CD4-positive, CD25-positive, alpha-beta regulatory T cell (primary cell): ENCODE measurements around the gene SPTBN5. TPM values are rescaled to one million over a fixed set of nuclear protein-coding genes. Genes with fewer than 3 reads are reported as not detected.

ENCODE experiments used
- ATAC-seq, 2 donors: fragments of 150-1000 bp; cut with Tn5 transposase; one replicate each; pipeline ENCODE4 v1.10.0; 2021; ENCODE audit warnings: low read depth in 2 of 2, moderate number of reproducible peaks in 2 of 2, moderate library complexity in 1 of 2
- DNase-seq, 3 donors: peaks; one replicate each; pipeline versions ENCODE4 v3.0.0 to v3.0.0-alpha.2; 2012 to 2022; ENCODE audit warnings: mixed read lengths in 1 of 3
- H3K27ac ChIP-seq: one replicate; pipeline ENCODE4 v1.7.0; 2013; ENCODE audit warnings: mild to moderate bottlenecking, low read length; ENCODE audit not compliant: insufficient read depth, poor library complexity, severe bottlenecking
- H3K27me3 ChIP-seq: one replicate; pipeline ENCODE4 v1.7.0; 2013; ENCODE audit warnings: low read length; ENCODE audit not compliant: control insufficient read depth, insufficient read depth
- H3K36me3 ChIP-seq: one replicate; pipeline ENCODE4 v1.7.0; 2013; ENCODE audit warnings: mild to moderate bottlenecking, low read length, moderate library complexity; ENCODE audit not compliant: control insufficient read depth, insufficient read depth
- H3K4me1 ChIP-seq: 2 replicates; pipeline ENCODE4 v1.7.0; 2013; ENCODE audit warnings: mild to moderate bottlenecking, low read length; ENCODE audit not compliant: insufficient read depth, control insufficient read depth, poor library complexity, severe bottlenecking
- H3K4me3 ChIP-seq: one replicate; pipeline ENCODE4 v1.7.0; 2013; ENCODE audit warnings: low read depth, mild to moderate bottlenecking, low read length, moderate library complexity
- H3K9me3 ChIP-seq, 2 experiments: 1 replicate in 1 of 2; 2 replicates in 1 of 2; pipeline ENCODE4 v1.7.0; 2013; ENCODE audit warnings: low read length in 2 of 2, mild to moderate bottlenecking in 1 of 2, moderate library complexity in 1 of 2; ENCODE audit not compliant: control insufficient read depth in 2 of 2
- H3K27ac Mint-ChIP-seq, 3 donors: one replicate each; pipeline ENCODE4 v1.8.0; 2020 to 2022; ENCODE audit warnings: mild to moderate bottlenecking in 3 of 3, mixed read lengths in 3 of 3, moderate library complexity in 2 of 3
- H3K27me3 Mint-ChIP-seq: one replicate; pipeline ENCODE4 v1.8.0; 2022; ENCODE audit warnings: mild to moderate bottlenecking, mixed read lengths
- H3K36me3 Mint-ChIP-seq: one replicate; pipeline ENCODE4 v1.8.0; 2020; ENCODE audit warnings: mixed read lengths
- H3K4me1 Mint-ChIP-seq, 4 donors: one replicate each; pipeline ENCODE4 v1.8.0; 2020 to 2022; ENCODE audit warnings: mixed read lengths in 4 of 4, mild to moderate bottlenecking in 1 of 4
- H3K4me3 Mint-ChIP-seq, 4 donors: one replicate each; pipeline ENCODE4 v1.8.0; 2020 to 2022; ENCODE audit warnings: mild to moderate bottlenecking in 4 of 4, mixed read lengths in 4 of 4, moderate library complexity in 3 of 4
- H3K9me3 Mint-ChIP-seq, 7 donors: one replicate each; pipeline ENCODE4 v1.8.0; 2020 to 2022; ENCODE audit warnings: mixed read lengths in 7 of 7, mild to moderate bottlenecking in 3 of 7, moderate library complexity in 2 of 7
- polyA plus RNA-seq, 4 donors: library from polyadenylated mRNA; unstranded; fragments of 300-500 nt; fragmentation: Illumina TruSeq; gene quantifications; one replicate each; pipeline ENCODE4 v1.2.3, GENCODE V29; 2021
- total RNA-seq: library from RNA; stranded (reverse); gene quantifications from one replicate; pipeline ENCODE4 v1.2.3, GENCODE V29; 2022

SPTBN5 gene
- total and polyA plus RNA-seq, 5 donors from 2014 or later, result 0.26 to 2.7 TPM; not detected in 3

- Mint-ChIP-seq H3K27me3 (no peaks in the 10 kb centered on the region), H3K27ac (no peak overlapping the region), H3K4me1 (peaks cover 0 to 5% (median 0%) of the 10 kb centered on the region in 4 donors), H3K36me3 (no peaks in the 10 kb centered on the region), H3K4me3 (no peak overlapping the region), H3K9me3 (no peaks in the 10 kb centered on the region)
- no peaks in the 10 kb centered on the region for H3K36me3 ChIP-seq
- no peaks in the 10 kb centered on the region for H3K27me3 ChIP-seq
- no peak overlapping the region for H3K4me3 ChIP-seq
- no peaks in the 10 kb centered on the region for H3K4me1 ChIP-seq
- no peaks in the 10 kb centered on the region for H3K9me3 ChIP-seq
- ATAC-seq (no peak), DNase-seq (no peak)
- no peak overlapping the region for H3K27ac ChIP-seq
Measured at GRCh38 chr15:41857316-41857715, 36.5 kb downstream of the SPTBN5 start.

- Mint-ChIP-seq H3K27me3 (no peaks in the 10 kb centered on the region), H3K9me3 (no peaks in the 10 kb centered on the region), H3K27ac (no peak overlapping the region), H3K4me1 (peaks cover 0 to 5% (median 0%) of the 10 kb centered on the region in 4 donors), H3K4me3 (no peak overlapping the region), H3K36me3 (no peaks in the 10 kb centered on the region)
- Histone ChIP-seq H3K9me3 (no peaks in the 10 kb centered on the region), H3K36me3 (no peaks in the 10 kb centered on the region), H3K27me3 (no peaks in the 10 kb centered on the region), H3K4me3 (no peak overlapping the region), H3K27ac (no peak overlapping the region), H3K4me1 (no peaks in the 10 kb centered on the region)
- ATAC-seq (no peak), DNase-seq (no peak)
Measured at GRCh38 chr15:41856716-41857115, 37.1 kb downstream of the SPTBN5 start.

GRCh38 chr15:41856262-41856661, 37.6 kb downstream of the SPTBN5 start:
- Mint-ChIP-seq H3K4me3 (no peak overlapping the region), H3K9me3 (no peaks in the 10 kb centered on the region), H3K36me3 (no peaks in the 10 kb centered on the region), H3K27ac (no peak overlapping the region), H3K27me3 (no peaks in the 10 kb centered on the region), H3K4me1 (peaks cover 0 to 5% (median under 1%) of the 10 kb centered on the region in 4 donors)
- DNase-seq, result no peak
- H3K27ac ChIP-seq, result no peak overlapping the region
- no peaks in the 10 kb centered on the region for H3K36me3 ChIP-seq
- H3K4me3 ChIP-seq, result no peak overlapping the region
- no peaks in the 10 kb centered on the region for H3K9me3 ChIP-seq
- no peaks in the 10 kb centered on the region for H3K27me3 ChIP-seq
- no peak for ATAC-seq
- no peaks in the 10 kb centered on the region for H3K4me1 ChIP-seq

- Mint-ChIP-seq H3K27me3 (no peaks in the 10 kb centered on the region), H3K4me1 (peaks cover 0 to 5% (median 2%) of the 10 kb centered on the region in 4 donors), H3K27ac (no peak overlapping the region), H3K9me3 (no peaks in the 10 kb centered on the region), H3K4me3 (no peak overlapping the region), H3K36me3 (no peaks in the 10 kb centered on the region)
- no peaks in the 10 kb centered on the region for H3K36me3 ChIP-seq
- no peak overlapping the region for H3K4me3 ChIP-seq
- no peaks in the 10 kb centered on the region for H3K27me3 ChIP-seq
- no peaks in the 10 kb centered on the region for H3K4me1 ChIP-seq
- H3K27ac ChIP-seq, result no peak overlapping the region
- DNase-seq, result no peak
- ATAC-seq, result no peak
- no peaks in the 10 kb centered on the region for H3K9me3 ChIP-seq
Measured at GRCh38 chr15:41855261-41855961, 38.4 kb downstream of the SPTBN5 start.

GRCh38 chr15:41854443-41854842, 39.4 kb downstream of the SPTBN5 start:
- Mint-ChIP-seq H3K4me3 (no peak overlapping the region), H3K27ac (no peak overlapping the region), H3K4me1 (peaks cover 0 to 4% (median 0%) of the 10 kb centered on the region in 4 donors), H3K9me3 (no peaks in the 10 kb centered on the region), H3K27me3 (no peaks in the 10 kb centered on the region), H3K36me3 (no peaks in the 10 kb centered on the region)
- Histone ChIP-seq H3K4me3 (no peak overlapping the region), H3K36me3 (no peaks in the 10 kb centered on the region), H3K4me1 (no peaks in the 10 kb centered on the region), H3K27ac (no peak overlapping the region), H3K27me3 (no peaks in the 10 kb centered on the region), H3K9me3 (no peaks in the 10 kb centered on the region)
- no peak for DNase-seq
- ATAC-seq, result no peak

GRCh38 chr15:41853831-41854230, 40.0 kb downstream of the SPTBN5 start:
- Mint-ChIP-seq H3K27ac (no peak overlapping the region), H3K4me1 (peaks cover 0 to 4% (median 0%) of the 10 kb centered on the region in 4 donors), H3K4me3 (no peak overlapping the region), H3K36me3 (no peaks in the 10 kb centered on the region), H3K27me3 (no peaks in the 10 kb centered on the region), H3K9me3 (no peaks in the 10 kb centered on the region)
- Histone ChIP-seq H3K9me3 (no peaks in the 10 kb centered on the region), H3K36me3 (no peaks in the 10 kb centered on the region), H3K27me3 (no peaks in the 10 kb centered on the region), H3K4me3 (no peak overlapping the region), H3K4me1 (no peaks in the 10 kb centered on the region), H3K27ac (no peak overlapping the region)
- DNase-seq, result no peak
- ATAC-seq, result no peak

GRCh38 chr15:41852736-41853590, 40.9 kb downstream of the SPTBN5 start:
- no peaks in the 10 kb centered on the region for H3K27me3 Mint-ChIP-seq
- Histone ChIP-seq H3K27ac (no peak overlapping the region), H3K4me1 (no peaks in the 10 kb centered on the region), H3K27me3 (no peaks in the 10 kb centered on the region), H3K4me3 (no peak overlapping the region), H3K9me3 (no peaks in the 10 kb centered on the region), H3K36me3 (no peaks in the 10 kb centered on the region)
- H3K4me1 Mint-ChIP-seq, result peaks cover 0 to 4% (median 2%) of the 10 kb centered on the region in 4 donors
- DNase-seq (no peak), ATAC-seq (no peak)
- no peaks in the 10 kb centered on the region for H3K9me3 Mint-ChIP-seq
- no peak overlapping the region for H3K27ac Mint-ChIP-seq
- peaks cover 7% of the 10 kb centered on the region for H3K36me3 Mint-ChIP-seq
- no peak overlapping the region for H3K4me3 Mint-ChIP-seq
